ENCODE measurements around the gene IQSEC3. TPM values are rescaled to one million over a fixed set of nuclear protein-coding genes. Genes with fewer than 3 reads are reported as not detected.

IQSEC3 gene
- total and polyA plus RNA-seq, 10 of the 15 experiments (the other 5 are each of a cell fraction or from before 2014, with no cell fraction given), result not detected

DNA sequence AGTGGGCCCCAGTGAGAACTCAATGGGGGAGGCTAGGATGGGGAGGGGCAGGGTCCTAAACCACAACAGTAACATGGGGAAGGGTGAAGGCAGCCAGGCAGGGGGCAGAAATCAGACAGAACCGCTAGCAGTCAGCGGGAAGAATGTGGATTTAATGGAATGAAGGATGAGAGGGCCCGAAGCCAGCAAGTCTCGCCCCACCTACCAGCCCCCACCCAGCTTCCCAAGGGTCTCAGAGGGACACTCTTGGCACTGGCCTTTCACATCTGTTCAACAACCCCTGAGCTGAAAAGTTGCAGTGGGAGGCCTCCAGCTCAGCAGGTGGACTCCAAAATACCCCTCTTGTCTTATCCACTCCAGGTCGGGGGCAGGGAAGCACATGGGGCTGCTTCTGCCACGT, 153.9 kb downstream of the IQSEC3 start:
- RAD21 ChIA-PET (ENCODE audit: unreplicated experiment), result no interaction called here
- Histone ChIP-seq H3K27ac (ENCODE audit: control insufficient read depth, insufficient read depth) (no peak overlapping the region), H2AFZ (ENCODE audit: control insufficient read depth, low read depth, low read length) (no peak overlapping the region), H3K79me2 (ENCODE audit: control insufficient read depth, insufficient read depth, low read length) (no peaks in the 10 kb centered on the region), H3K9me3 (replicated peaks; ENCODE audit: control insufficient read depth, insufficient read depth, low read length) (no peaks in the 10 kb centered on the region), H3K27me3 (replicated peaks in 1 of 2; ENCODE audit: control insufficient read depth in 2 of 2, insufficient read depth in 2 of 2, low read length in 1 of 2) (no peaks in the 10 kb centered on the region; a peak in 1 of 4 replicates), H3K36me3 (ENCODE audit: control insufficient read depth in 2 of 2, insufficient read depth in 2 of 2, low read length in 1 of 2) (no peaks in the 10 kb centered on the region), H3K9ac (ENCODE audit: control insufficient read depth, insufficient read depth, low read length) (no peak overlapping the region), H3K4me3 (no peak overlapping the region), H3K4me2 (ENCODE audit: control insufficient read depth, insufficient read depth) (no peak overlapping the region), H4K20me1 (ENCODE audit: control insufficient read depth, insufficient read depth) (no peaks in the 10 kb centered on the region; the same call in 1 of the 2 replicates), H3K4me1 (ENCODE audit: control insufficient read depth, insufficient read depth, low read length) (no peaks in the 10 kb centered on the region)
- WGBS (ENCODE audit: insufficient coverage, insufficient replicate concordance, low lambda C conversion rate, missing lambda C conversion rate), result 49% methylated on average over 6 of the region's 6 CpGs
- intact Hi-C loops (cut with micrococcal nuclease; ENCODE audit: unreplicated experiment) (no loop called here), in situ Hi-C loops (cut with MboI) (no loop called here)
- CTCF ChIA-PET, result interaction anchor here (0.6 kb wide), 1 partner anchor 26 kb away, joined by 4 read pairs; no protein-coding TSS in a partner anchor
- TF ChIP-seq, protein P1, sequence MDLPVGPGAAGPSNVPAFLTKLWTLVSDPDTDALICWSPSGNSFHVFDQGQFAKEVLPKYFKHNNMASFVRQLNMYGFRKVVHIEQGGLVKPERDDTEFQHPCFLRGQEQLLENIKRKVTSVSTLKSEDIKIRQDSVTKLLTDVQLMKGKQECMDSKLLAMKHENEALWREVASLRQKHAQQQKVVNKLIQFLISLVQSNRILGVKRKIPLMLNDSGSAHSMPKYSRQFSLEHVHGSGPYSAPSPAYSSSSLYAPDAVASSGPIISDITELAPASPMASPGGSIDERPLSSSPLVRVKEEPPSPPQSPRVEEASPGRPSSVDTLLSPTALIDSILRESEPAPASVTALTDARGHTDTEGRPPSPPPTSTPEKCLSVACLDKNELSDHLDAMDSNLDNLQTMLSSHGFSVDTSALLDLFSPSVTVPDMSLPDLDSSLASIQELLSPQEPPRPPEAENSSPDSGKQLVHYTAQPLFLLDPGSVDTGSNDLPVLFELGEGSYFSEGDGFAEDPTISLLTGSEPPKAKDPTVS (IDR thresholded peaks at IDR 0.05; ENCODE audit: low read depth, low read length), result no peak
- no peak for TF ChIP-seq BRCA1 (IDR thresholded peaks at IDR 0.05; ENCODE audit: low read depth, low read length)
- no peak for TF ChIP-seq TCF7 (IDR thresholded peaks at IDR 0.05; ENCODE audit: borderline replicate concordance)
- no peak for TF ChIP-seq FOS (IDR thresholded peaks at IDR 0.05; ENCODE audit: borderline replicate concordance, extremely low read depth, insufficient read length)
- no peak for TF ChIP-seq POU2F2 (IDR thresholded peaks at IDR 0.05; ENCODE audit: borderline replicate concordance, low read depth, low read length)
- TF ChIP-seq KAT2A (conservative IDR thresholded peaks at IDR 0.05; ENCODE audit: control insufficient read depth, low read depth, low read length), result no peak
- TF ChIP-seq, protein P2, sequence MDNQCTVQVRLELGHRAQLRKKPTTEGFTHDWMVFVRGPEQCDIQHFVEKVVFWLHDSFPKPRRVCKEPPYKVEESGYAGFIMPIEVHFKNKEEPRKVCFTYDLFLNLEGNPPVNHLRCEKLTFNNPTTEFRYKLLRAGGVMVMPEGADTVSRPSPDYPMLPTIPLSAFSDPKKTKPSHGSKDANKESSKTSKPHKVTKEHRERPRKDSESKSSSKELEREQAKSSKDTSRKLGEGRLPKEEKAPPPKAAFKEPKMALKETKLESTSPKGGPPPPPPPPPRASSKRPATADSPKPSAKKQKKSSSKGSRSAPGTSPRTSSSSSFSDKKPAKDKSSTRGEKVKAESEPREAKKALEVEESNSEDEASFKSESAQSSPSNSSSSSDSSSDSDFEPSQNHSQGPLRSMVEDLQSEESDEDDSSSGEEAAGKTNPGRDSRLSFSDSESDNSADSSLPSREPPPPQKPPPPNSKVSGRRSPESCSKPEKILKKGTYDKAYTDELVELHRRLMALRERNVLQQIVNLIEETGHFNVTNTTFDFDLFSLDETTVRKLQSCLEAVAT (IDR thresholded peaks at IDR 0.05), result no peak
- no peak for TF ChIP-seq BMI1 (IDR thresholded peaks at IDR 0.05; ENCODE audit: borderline replicate concordance)
- no peak for TF ChIP-seq DPF2 (IDR thresholded peaks at IDR 0.05)
- no peak for TF ChIP-seq EGR1 (IDR thresholded peaks at IDR 0.05; ENCODE audit: borderline replicate concordance in 1 of 2, low read depth in 2 of 2, low read length in 2 of 2)
- no peak for TF ChIP-seq SMAD1 (IDR thresholded peaks at IDR 0.05; ENCODE audit: low read depth, partially characterized antibody)
- TF ChIP-seq NRF1 (conservative IDR thresholded peaks at IDR 0.05; ENCODE audit: low read depth, low read length), result no peak
- TF ChIP-seq, protein P3, sequence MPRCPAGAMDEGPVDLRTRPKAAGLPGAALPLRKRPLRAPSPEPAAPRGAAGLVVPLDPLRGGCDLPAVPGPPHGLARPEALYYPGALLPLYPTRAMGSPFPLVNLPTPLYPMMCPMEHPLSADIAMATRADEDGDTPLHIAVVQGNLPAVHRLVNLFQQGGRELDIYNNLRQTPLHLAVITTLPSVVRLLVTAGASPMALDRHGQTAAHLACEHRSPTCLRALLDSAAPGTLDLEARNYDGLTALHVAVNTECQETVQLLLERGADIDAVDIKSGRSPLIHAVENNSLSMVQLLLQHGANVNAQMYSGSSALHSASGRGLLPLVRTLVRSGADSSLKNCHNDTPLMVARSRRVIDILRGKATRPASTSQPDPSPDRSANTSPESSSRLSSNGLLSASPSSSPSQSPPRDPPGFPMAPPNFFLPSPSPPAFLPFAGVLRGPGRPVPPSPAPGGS (IDR thresholded peaks at IDR 0.05; ENCODE audit: borderline replicate concordance, insufficient read depth, low read depth, low read length, poor library complexity, severe bottlenecking), result no peak
- TF ChIP-seq JUNB (IDR thresholded peaks at IDR 0.05), result no peak
- TF ChIP-seq SUZ12 (IDR thresholded peaks at IDR 0.05; ENCODE audit: unreplicated experiment), result no peak
- TF ChIP-seq CBFB (IDR thresholded peaks at IDR 0.05; ENCODE audit: low read depth), result no peak
- no peak for ATAC-seq
- SMC1A ChIA-PET (ENCODE audit: uncharacterized antibody, unreplicated experiment), result no interaction called here
- DNase-seq (ENCODE audit: low read depth, low spot score), result no peak
- no peak for FAIRE-seq
- POLR2A ChIA-PET, result no interaction called here
- no TSS peak for BruUV-seq (replicated peaks)
